HEK293 (cell line): ENCODE measurements around the gene CORO1A.
A peak's percentile ranks its signal among the peaks of the same experiment; 100 is the strongest.
"Not testable (repeated sequence)": the region's sequence is repeated elsewhere in the genome, so short reads cannot be mapped to it uniquely, and the experiment has no call there.

Source experiments
- CTCF ChIA-PET: fragments of 350-600 bp; formaldehyde crosslinking; extraction: SDS; loops from one replicate; lab custom pipeline; 2021; ENCODE audit warnings: antibody characterized with exemption; lab: Yijun Ruan, JAX
- POLR2A ChIA-PET: fragments of 300-600 bp; formaldehyde crosslinking; extraction: SDS; loops from one replicate; lab custom pipeline; 2020; ENCODE audit warnings: antibody characterized with exemption, inconsistent platforms; lab: Yijun Ruan, JAX
- H3K27ac ChIP-seq: fragments of 200-500 bp; sonication (Bioruptor generic); 2 replicates; pipeline ENCODE4 v1.5.1; 2014; ENCODE audit warnings: low read depth, low read length, control low read depth, inconsistent platforms; ENCODE audit errors: extremely low read depth
- H3K36me3 ChIP-seq, 2 experiments: fragments of 200-500 bp in 1 of 2; sonication (Bioruptor generic) in 1 of 2; 1 replicate in 1 of 2; 2 replicates in 1 of 2; pipeline ENCODE4 v1.5.1; 2014 to 2017; ENCODE audit warnings: inconsistent platforms in 2 of 2, low read length in 2 of 2; ENCODE audit not compliant: control insufficient read depth in 2 of 2, insufficient read depth in 1 of 2
- H3K4me1 ChIP-seq: fragments of 200-500 bp; sonication (Bioruptor generic); 2 replicates; pipeline ENCODE4 v1.5.1; 2014; ENCODE audit warnings: mild to moderate bottlenecking, low read length, inconsistent platforms; ENCODE audit not compliant: control insufficient read depth, insufficient read depth
- H3K4me3 ChIP-seq: 2 replicates; pipeline ENCODE4 v1.5.1; 2011; ENCODE audit warnings: low read depth, mild to moderate bottlenecking, control low read depth, low read length, moderate library complexity
- H3K9me3 ChIP-seq: fragments of 200-500 bp; sonication (Bioruptor generic); 2 replicates; pipeline ENCODE4 v1.5.1; 2014; ENCODE audit warnings: low read depth, low read length, inconsistent platforms; ENCODE audit not compliant: control insufficient read depth, insufficient read depth
- IKZF3 ChIP-seq: fragments of 450-650 bp; IDR thresholded peaks from 2 replicates; pipeline ENCODE4 v1.5.0; 2018; ENCODE audit warnings: missing biosample characterization, mild to moderate bottlenecking, missing genetic modification characterization, moderate library complexity
- OSR2 ChIP-seq: fragments of 450-650 bp; formaldehyde crosslinking; IDR thresholded peaks from 2 replicates; pipeline ENCODE4 v1.5.1; 2016; ENCODE audit warnings: missing biosample characterization, missing genetic modification characterization
- SETDB1 ChIP-seq: IDR thresholded peaks from one replicate; pipeline ENCODE4 v1.6.1; 2017; ENCODE audit warnings: mild to moderate bottlenecking, low read length, moderate library complexity, mixed read lengths; ENCODE audit not compliant: insufficient read length
- SP3 ChIP-seq: fragments of 450-650 bp; formaldehyde crosslinking; IDR thresholded peaks from 2 replicates; pipeline ENCODE4 v1.5.1; 2016; ENCODE audit warnings: missing biosample characterization, missing genetic modification characterization
- WT1 ChIP-seq: fragments of 450-650 bp; formaldehyde crosslinking; IDR thresholded peaks from 2 replicates; pipeline ENCODE4 v1.5.1; 2016; ENCODE audit warnings: missing biosample characterization, missing genetic modification characterization
- ZBTB17 ChIP-seq: fragments of 450-650 bp; formaldehyde crosslinking; IDR thresholded peaks from 2 replicates; pipeline ENCODE4 v1.5.1; 2016; ENCODE audit warnings: missing biosample characterization, missing genetic modification characterization
- ZFHX2 ChIP-seq: fragments of 450-650 bp; formaldehyde crosslinking; conservative IDR thresholded peaks from 2 replicates; pipeline ENCODE4 v1.5.1; 2016; ENCODE audit warnings: missing biosample characterization, missing genetic modification characterization
- ZFP69B ChIP-seq: fragments of 450-650 bp; formaldehyde crosslinking; IDR thresholded peaks from 2 replicates; pipeline ENCODE4 v1.5.1; 2016; ENCODE audit warnings: missing biosample characterization, missing genetic modification characterization
- ZNF23 ChIP-seq: fragments of 450-650 bp; formaldehyde crosslinking; IDR thresholded peaks from 2 replicates; pipeline ENCODE4 v1.5.1; 2016; ENCODE audit warnings: missing biosample characterization, missing genetic modification characterization, borderline replicate concordance
- ZNF48 ChIP-seq: fragments of 450-650 bp; formaldehyde crosslinking; IDR thresholded peaks from 2 replicates; pipeline ENCODE4 v1.5.1; 2016; ENCODE audit warnings: missing biosample characterization, missing genetic modification characterization
- ZNF514 ChIP-seq: fragments of 450-650 bp; formaldehyde crosslinking; IDR thresholded peaks from 2 replicates; pipeline ENCODE4 v1.5.1; 2016; ENCODE audit warnings: missing biosample characterization, missing genetic modification characterization
- ZNF600 ChIP-seq: fragments of 450-650 bp; formaldehyde crosslinking; IDR thresholded peaks from 2 replicates; pipeline ENCODE4 v1.5.1; 2016; ENCODE audit warnings: missing biosample characterization, missing genetic modification characterization
- ZNF623 ChIP-seq: fragments of 450-650 bp; formaldehyde crosslinking; IDR thresholded peaks from 2 replicates; pipeline ENCODE4 v1.5.1; 2016; ENCODE audit warnings: missing biosample characterization, missing genetic modification characterization
- ZXDB ChIP-seq: fragments of 450-650 bp; formaldehyde crosslinking; IDR thresholded peaks from 2 replicates; pipeline ENCODE4 v1.5.1; 2016; ENCODE audit warnings: missing biosample characterization, missing genetic modification characterization
- TF ChIP-seq, protein P1 (sequence below): fragments of 450-650 bp; formaldehyde crosslinking; IDR thresholded peaks from 2 replicates; pipeline ENCODE4 v1.5.0; 2017; ENCODE audit warnings: missing biosample characterization, missing genetic modification characterization, borderline replicate concordance
- TF ChIP-seq, protein P2 (sequence below): fragments of 450-650 bp; formaldehyde crosslinking; IDR thresholded peaks from 2 replicates; pipeline ENCODE4 v1.5.1; 2017; ENCODE audit warnings: missing biosample characterization, mild to moderate bottlenecking, missing genetic modification characterization, moderate library complexity
- TF ChIP-seq, protein P3 (sequence below): fragments of 450-650 bp; formaldehyde crosslinking; IDR thresholded peaks from 2 replicates; pipeline ENCODE4 v1.5.1; 2016; ENCODE audit warnings: missing biosample characterization, missing genetic modification characterization
- TF ChIP-seq, protein P4 (sequence below): fragments of 450-650 bp; formaldehyde crosslinking; IDR thresholded peaks from 2 replicates; pipeline ENCODE4 v1.5.1; 2016; ENCODE audit warnings: missing biosample characterization, missing genetic modification characterization

Gene CORO1A

DNA sequence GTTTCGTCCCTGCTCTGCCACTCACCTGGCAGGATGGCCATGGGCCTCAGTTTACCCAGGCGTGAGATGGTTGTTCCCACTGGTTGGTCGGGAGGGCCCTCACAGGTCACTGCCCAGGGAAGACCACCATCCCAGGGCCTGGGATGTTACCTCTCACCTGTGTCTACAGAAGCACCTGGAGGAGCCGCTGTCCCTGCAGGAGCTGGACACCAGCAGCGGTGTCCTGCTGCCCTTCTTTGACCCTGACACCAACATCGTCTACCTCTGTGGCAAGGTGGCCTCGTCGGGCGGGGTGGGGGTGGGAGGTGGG is 4.1 kb downstream of the CORO1A start:
- Histone ChIP-seq H3K9me3 (no peaks in the 10 kb centered on the region), H3K4me3 (no peak overlapping the region), H3K36me3 (peaks cover 0 to 15% of the 10 kb centered on the region in 2 experiments; a peak in 1 of 3 replicates), H3K4me1 (peaks cover 3% of the 10 kb centered on the region; the same call in 1 of the 2 replicates)
- CTCF ChIA-PET, result no interaction called here
- POLR2A ChIA-PET, result no interaction called here
- TF ChIP-seq ZXDB (no peak), ZNF600 (peak; percentile 64; the same call in 1 of the 2 replicates), OSR2 (tag by site-specific recombination) (0 out of 2 replicates have a peak, but pooled peaks have one; percentile 9), ZBTB17 (tag by site-specific recombination) (0 out of 2 replicates have a peak, but pooled peaks have one; percentile 5)
- TF ChIP-seq, all 188 proteins: peak for 3
- H3K27ac ChIP-seq, result no peak overlapping the region

DNA sequence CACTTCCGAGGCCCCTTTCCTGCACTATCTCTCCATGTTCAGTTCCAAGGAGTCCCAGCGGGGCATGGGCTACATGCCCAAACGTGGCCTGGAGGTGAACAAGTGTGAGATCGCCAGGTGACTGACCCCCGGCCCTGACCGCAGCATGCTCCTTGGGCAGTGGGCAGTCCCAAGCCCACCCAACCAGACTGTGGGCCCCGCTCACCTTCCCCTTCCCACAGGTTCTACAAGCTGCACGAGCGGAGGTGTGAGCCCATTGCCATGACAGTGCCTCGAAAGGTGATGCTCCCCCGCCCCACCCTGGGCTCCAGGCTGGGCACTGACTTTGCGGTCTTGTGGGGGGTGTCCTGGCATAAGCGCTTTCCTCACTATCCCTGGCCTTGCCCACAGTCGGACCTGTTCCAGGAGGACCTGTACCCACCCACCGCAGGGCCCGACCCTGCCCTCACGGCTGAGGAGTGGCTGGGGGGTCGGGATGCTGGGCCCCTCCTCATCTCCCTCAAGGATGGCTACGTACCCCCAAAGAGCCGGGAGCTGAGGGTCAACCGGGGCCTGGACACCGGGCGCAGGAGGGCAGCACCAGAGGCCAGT is 4.7 kb downstream of the CORO1A start:
- TF ChIP-seq SETDB1 (no peak), ZFP69B (tag by site-specific recombination) (peak; percentile 21; the same call in 1 of the 2 replicates), ZNF48 (tag by site-specific recombination) (no peak), ZNF514 (tag by site-specific recombination) (no peak), ZNF23 (tag by site-specific recombination) (no peak), SP3 (tag by site-specific recombination) (no peak), ZNF623 (tag by site-specific recombination) (no peak), ZFHX2 (tag by site-specific recombination) (no peak), IKZF3 (no peak), WT1 (tag by site-specific recombination) (no peak)
- TF ChIP-seq, protein P1, sequence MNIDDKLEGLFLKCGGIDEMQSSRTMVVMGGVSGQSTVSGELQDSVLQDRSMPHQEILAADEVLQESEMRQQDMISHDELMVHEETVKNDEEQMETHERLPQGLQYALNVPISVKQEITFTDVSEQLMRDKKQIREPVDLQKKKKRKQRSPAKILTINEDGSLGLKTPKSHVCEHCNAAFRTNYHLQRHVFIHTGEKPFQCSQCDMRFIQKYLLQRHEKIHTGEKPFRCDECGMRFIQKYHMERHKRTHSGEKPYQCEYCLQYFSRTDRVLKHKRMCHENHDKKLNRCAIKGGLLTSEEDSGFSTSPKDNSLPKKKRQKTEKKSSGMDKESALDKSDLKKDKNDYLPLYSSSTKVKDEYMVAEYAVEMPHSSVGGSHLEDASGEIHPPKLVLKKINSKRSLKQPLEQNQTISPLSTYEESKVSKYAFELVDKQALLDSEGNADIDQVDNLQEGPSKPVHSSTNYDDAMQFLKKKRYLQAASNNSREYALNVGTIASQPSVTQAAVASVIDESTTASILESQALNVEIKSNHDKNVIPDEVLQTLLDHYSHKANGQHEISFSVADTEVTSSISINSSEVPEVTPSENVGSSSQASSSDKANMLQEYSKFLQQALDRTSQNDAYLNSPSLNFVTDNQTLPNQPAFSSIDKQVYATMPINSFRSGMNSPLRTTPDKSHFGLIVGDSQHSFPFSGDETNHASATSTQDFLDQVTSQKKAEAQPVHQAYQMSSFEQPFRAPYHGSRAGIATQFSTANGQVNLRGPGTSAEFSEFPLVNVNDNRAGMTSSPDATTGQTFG (tag by site-specific recombination), result no peak
- TF ChIP-seq, protein P2, sequence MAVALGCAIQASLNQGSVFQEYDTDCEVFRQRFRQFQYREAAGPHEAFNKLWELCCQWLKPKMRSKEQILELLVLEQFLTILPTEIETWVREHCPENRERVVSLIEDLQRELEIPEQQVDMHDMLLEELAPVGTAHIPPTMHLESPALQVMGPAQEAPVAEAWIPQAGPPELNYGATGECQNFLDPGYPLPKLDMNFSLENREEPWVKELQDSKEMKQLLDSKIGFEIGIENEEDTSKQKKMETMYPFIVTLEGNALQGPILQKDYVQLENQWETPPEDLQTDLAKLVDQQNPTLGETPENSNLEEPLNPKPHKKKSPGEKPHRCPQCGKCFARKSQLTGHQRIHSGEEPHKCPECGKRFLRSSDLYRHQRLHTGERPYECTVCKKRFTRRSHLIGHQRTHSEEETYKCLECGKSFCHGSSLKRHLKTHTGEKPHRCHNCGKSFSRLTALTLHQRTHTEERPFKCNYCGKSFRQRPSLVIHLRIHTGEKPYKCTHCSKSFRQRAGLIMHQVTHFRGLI (tag by site-specific recombination), result no peak
- TF ChIP-seq, protein P3, sequence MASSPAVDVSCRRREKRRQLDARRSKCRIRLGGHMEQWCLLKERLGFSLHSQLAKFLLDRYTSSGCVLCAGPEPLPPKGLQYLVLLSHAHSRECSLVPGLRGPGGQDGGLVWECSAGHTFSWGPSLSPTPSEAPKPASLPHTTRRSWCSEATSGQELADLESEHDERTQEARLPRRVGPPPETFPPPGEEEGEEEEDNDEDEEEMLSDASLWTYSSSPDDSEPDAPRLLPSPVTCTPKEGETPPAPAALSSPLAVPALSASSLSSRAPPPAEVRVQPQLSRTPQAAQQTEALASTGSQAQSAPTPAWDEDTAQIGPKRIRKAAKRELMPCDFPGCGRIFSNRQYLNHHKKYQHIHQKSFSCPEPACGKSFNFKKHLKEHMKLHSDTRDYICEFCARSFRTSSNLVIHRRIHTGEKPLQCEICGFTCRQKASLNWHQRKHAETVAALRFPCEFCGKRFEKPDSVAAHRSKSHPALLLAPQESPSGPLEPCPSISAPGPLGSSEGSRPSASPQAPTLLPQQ (tag by site-specific recombination), result peak; percentile 55; the same call in 1 of the 2 replicates
- TF ChIP-seq, protein P4, sequence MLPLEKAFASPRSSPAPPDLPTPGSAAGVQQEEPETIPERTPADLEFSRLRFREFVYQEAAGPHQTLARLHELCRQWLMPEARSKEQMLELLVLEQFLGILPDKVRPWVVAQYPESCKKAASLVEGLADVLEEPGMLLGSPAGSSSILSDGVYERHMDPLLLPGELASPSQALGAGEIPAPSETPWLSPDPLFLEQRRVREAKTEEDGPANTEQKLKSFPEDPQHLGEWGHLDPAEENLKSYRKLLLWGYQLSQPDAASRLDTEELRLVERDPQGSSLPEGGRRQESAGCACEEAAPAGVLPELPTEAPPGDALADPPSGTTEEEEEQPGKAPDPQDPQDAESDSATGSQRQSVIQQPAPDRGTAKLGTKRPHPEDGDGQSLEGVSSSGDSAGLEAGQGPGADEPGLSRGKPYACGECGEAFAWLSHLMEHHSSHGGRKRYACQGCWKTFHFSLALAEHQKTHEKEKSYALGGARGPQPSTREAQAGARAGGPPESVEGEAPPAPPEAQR (tag by site-specific recombination), result no peak
- no peak overlapping the region for H3K27ac ChIP-seq
- POLR2A ChIA-PET, result interaction anchor here (0.6 kb wide), 1 partner anchor 336 kb away, joined by 3 read pairs; no protein-coding TSS in a partner anchor

DNA sequence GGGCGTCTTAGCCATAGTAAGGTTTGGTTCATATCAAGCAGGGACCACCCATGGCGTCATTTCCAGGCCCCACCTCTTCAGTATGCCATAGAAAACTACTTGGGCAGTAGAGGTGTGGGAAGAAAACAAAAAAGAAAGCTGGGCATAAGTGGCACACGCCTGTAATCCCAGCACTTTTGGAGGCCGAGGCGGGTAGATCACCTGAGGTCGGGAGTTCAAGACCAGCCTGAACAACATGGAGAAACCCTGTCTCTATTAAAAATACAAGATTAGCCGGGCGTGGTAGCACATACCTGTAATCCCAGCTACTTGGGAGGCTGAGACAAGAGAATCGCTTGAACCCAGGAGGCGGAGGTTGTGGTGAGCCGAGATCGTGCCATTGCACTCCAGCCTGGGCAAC is 7.8 kb downstream of the CORO1A start:
- H3K4me3 ChIP-seq, H3K27ac ChIP-seq, H3K9me3 ChIP-seq, H3K4me1 ChIP-seq, POLR2A ChIA-PET, CTCF ChIA-PET: not testable (repeated sequence)
- peaks cover 0 to 15% of the 10 kb centered on the region in 2 experiments; a peak in 1 of 3 replicates for H3K36me3 ChIP-seq

More for the DNA sequence above, 4.7 kb downstream of the CORO1A start:
- Histone ChIP-seq H3K36me3 (peaks cover 0 to 15% of the 10 kb centered on the region in 2 experiments; a peak in 1 of 3 replicates), H3K4me1 (peaks cover 3% of the 10 kb centered on the region; the same call in 1 of the 2 replicates), H3K4me3 (no peak overlapping the region), H3K9me3 (no peaks in the 10 kb centered on the region)
- CTCF ChIA-PET, result no interaction called here

DNA sequence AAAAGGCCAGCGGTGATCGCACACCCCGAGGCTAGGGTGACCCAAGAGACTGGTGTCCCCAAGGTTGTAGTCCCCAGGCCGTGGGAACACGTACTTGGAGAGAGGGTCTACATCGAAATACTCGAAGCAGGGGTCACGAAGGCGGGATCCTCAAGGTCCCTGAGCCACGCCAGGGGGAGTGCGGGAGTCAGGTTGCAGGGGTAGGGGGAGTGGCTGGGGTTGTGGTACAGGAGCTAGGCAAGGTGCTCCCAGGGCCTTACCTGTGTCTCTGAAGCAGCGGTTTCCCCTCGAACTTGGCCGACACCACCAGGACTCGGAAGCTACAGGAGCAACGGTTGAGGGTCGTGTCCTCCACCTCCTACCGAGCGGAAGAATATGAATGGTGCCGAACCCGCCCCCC is 9.7 kb downstream of the CORO1A start:
- CTCF ChIA-PET, H3K4me3 ChIP-seq, H3K9me3 ChIP-seq, H3K36me3 ChIP-seq, POLR2A ChIA-PET, H3K27ac ChIP-seq, H3K4me1 ChIP-seq: not testable (repeated sequence)

DNA sequence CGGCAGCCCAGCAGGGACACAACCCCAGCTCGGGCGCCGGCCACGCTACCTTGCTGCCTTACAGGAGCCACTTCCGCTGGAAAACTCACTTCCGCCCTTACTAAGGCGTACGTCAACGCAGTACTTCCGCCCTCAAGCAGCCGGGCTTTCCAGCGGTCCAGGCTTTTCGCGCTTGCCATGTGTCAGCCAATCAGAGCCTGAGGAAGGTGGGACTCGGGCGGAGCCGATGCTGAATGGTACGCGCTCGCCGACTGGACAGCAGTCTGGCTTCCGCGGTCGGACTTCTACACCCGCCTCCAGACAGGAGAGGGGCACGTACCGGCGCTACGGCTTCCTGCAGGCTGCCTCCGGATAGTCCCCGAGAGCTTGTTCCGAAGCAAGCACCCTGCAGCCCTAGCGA is 10.2 kb downstream of the CORO1A start, which contains the start of the genes BOLA2B and SLX1A:
BOLA2B (minus strand) TSS at position 52 of the 400 bp plus-strand sequence. CDS start 71 bp downstream, outside the sequence.
SLX1A (plus strand) TSS at position 261 of the 400 bp plus-strand sequence. CDS start 210 bp downstream, outside the sequence.
- H3K4me1 ChIP-seq, CTCF ChIA-PET, H3K27ac ChIP-seq, H3K9me3 ChIP-seq, POLR2A ChIA-PET, H3K36me3 ChIP-seq: not testable (repeated sequence)
- peak within 1 kb of the TSS; percentile 30 for H3K4me3 ChIP-seq
